HG03064 (cell line): ENCODE data around the gene FCHO2.

ENCODE experiments used
- ATAC-seq: cut with Tn5 transposase; IDR thresholded peaks from one replicate; pipeline ENCODE4 v1.9.1; 2021; ENCODE audit warnings: low read depth; ENCODE audit not compliant: unreplicated experiment

Gene FCHO2

DNA sequence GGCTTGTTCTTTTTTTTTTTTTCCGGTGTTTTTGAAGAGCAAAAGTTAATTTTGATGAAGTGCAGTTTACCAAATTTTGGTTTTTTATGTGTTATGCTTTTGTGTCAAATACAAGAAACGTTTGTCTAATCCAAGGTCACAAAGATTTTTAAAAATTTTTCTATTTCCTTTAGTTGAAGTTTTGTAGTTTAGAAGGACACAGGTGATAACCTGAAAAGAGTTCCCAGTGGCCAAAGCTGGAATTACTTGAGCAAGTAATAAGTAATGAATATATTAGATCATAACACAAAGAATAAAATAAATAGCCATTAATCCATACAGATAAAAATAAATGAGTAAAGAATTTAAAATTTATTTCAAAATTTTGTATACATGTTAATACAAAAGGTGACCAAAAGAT is 71.5 kb downstream of the FCHO2 start:
- ATAC-seq = no peak

DNA sequence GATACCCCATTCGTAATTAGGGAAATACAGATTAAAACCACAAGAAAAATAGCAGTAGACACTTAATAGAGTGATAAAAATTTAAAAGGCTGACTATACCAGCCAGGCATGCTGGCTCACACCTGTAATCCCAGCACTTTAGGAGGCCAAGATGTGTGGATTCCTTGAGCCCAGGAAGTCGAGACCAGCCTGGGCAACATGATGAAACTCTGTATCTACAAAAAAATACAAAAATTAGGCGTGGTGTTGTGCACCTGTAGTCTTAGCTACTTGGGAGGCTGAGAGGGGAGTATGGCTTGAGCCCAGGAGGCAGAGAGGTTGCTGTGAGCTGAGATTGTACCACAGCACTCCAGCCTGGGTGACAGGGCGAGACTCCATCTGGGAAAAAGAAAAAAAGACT is 72.0 kb downstream of the FCHO2 start:
- no peak for ATAC-seq

GRCh38 chr5:73028991-73029595 is 73.3 kb downstream of the FCHO2 start:
- no peak for ATAC-seq

DNA sequence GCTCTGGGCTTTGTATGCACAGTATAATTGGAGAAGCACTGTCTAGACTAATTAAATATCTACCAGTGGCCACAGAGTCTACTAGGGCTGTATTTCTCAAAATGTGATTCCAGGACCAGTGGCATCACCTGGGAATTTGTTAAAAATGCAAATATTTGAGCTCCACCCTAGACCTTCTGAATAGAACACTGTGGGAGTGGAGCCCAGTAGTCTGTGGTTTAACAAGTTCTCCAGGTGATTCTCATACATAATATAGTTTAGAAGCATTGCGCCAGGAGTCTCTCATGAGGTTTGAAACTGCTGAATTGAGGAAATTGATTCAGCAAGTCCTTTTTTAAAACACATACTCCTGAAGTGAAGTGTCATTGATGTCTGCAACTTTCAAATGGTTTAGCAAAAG is 74.7 kb downstream of the FCHO2 start:
- no peak for ATAC-seq

GRCh38 chr5:73030995-73031394 is 75.2 kb downstream of the FCHO2 start:
- ATAC-seq = no peak

DNA sequence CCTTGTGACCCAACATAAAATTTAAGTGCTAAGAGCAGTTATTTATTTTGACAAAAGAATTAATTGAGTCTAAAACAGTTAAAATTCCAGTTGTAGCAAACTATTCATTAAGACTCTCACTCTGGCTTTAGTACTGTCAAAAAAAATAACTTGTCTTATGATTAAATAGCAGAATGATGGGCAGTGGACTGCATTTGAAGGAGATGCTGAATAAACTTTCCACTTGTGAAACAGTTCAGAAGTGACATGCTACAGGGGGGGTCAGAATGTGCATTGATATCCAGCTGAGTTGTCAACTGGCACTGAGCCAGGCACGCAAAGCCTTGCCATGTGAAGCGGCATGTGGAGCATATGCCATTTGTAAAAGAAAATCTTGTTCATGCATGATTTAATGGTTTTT is 76.0 kb downstream of the FCHO2 start:
- ATAC-seq = no peak

DNA sequence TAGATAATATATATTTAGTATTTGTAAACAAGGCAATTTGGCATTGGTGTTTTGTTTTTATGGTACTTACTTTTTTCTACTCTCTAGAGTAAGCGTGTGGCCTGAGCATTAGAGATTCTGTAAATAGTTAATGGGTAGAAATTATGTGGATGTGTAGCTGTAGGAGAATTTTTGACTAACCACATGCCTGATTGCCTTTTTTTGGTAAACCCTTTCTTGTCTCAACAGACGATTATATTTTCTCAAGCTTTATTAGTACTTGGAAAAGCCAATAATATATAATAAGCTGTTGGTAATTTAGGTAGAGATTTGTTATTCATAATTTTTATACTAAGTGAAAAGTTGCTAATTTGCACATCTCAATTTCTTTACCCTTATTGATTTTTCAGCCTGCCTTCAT is 76.8 kb downstream of the FCHO2 start:
- ATAC-seq = no peak

- no peak for ATAC-seq
These were observed 81.7 kb downstream of the FCHO2 start for GRCh38 chr5:73037545-73037944.

- ATAC-seq = no peak
These were observed 83.2 kb downstream of the FCHO2 start for GRCh38 chr5:73039082-73039481.

GRCh38 chr5:73042993-73043392 is 87.2 kb downstream of the FCHO2 start:
- ATAC-seq = no peak

GRCh38 chr5:73044546-73044945 is 88.7 kb downstream of the FCHO2 start:
- no peak for ATAC-seq

DNA sequence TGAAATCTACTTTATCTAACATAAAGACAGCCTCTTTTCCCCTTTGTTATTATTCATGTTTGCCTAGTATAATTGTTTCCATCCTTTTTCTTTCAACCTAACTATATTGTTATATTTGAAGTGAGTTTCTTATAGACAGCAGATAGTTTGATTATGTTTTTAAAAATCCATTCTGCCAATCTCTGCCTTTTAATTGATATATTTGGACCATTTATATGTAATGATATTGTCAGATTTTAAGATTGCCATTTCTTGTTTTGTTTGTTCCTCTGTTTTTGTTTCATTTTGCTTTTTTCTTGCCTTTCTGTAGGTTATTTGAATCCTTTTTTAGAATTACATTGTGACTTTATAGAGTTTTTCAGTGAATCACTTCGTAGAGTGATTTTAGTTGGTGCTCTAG is 89.8 kb downstream of the FCHO2 start:
- ATAC-seq = no peak

DNA sequence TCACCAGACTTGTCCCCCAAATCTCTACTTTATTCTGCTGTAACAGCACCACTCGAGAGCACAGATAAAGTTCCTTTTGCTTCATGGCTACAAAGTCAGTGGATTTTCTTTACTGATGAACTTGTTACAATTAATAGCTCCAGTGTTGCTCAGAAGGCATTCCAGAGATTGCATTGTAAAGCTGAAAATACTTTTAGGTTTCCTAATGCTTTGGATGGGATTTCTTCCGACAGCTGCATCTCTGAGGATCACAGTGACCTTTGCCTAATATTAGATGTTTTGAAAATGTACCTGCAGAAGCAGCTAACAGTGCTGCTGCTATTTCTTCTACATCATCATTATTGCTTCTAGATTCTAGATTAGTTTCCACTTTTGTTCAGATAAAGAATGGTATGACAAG is 105.8 kb downstream of the FCHO2 start:
- ATAC-seq = no peak

GRCh38 chr5:73066466-73066865 is 110.6 kb downstream of the FCHO2 start:
- ATAC-seq = no peak

- no peak for ATAC-seq
These were observed 111.4 kb downstream of the FCHO2 start for GRCh38 chr5:73067213-73067612.

GRCh38 chr5:73081093-73081492 is 125.3 kb downstream of the FCHO2 start:
- ATAC-seq = no peak

DNA sequence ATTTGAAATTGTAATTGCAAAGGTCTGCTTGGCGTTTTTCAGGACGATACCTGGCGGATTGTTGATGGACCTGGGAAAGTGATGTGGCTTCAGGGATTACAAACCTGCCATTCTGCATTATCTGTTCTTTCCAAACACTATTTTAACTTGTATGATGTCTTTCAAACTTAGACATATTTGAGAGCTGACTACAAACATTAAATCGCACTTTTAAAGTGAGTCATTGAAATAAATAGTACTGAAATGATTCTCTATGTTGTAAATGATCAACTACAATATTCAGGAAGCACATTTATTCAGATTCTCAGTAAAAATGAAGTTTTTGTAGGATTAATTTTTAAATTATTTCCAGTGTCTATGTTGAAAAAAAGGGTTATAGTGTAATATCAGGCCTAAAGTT is 132.2 kb downstream of the FCHO2 start:
- ATAC-seq = no peak

DNA sequence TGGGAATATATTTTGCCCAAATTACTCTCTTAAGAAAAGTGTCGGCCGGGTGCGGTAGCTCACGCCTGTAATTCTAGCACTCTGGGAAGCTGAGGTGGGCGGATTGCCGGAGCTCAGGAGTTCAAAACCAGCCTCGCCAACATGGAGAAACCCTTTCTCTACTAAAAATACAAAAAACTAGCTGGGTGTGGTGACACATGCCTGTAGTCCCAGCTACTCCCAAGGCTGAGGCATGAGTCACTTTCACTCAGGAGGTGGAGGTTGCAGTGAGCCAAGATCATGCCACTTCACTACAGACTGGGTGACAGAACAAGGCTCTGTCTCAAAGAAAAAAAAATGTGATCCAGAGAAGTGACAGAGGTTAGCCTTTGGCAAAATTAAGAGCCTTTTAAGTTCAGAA is 138.1 kb downstream of the FCHO2 start:
- ATAC-seq = no peak

- ATAC-seq = no peak
These were observed 138.6 kb downstream of the FCHO2 start for GRCh38 chr5:73094415-73094814.

GRCh38 chr5:73095564-73096238 is 139.9 kb downstream of the FCHO2 start:
- ATAC-seq = no peak

DNA sequence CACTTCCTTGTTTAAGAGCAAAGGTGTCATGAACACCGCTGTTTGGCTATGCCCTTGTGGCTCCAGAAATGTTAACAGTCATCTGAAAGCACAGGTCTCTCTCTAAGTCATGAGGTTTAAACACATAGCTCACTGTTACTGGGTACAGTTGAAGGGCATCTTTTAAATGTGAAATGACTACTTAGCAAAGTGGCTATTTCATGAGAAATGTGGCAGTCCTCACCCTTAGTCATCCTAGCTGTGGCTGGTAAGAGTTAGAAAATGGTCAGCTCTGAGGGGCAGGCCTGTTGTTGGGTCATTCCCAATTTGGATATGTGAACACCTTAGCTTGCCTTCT is 140.4 kb downstream of the FCHO2 start:
- no peak for ATAC-seq

GRCh38 chr5:73097740-73098139 is 141.9 kb downstream of the FCHO2 start:
- no peak for ATAC-seq

DNA sequence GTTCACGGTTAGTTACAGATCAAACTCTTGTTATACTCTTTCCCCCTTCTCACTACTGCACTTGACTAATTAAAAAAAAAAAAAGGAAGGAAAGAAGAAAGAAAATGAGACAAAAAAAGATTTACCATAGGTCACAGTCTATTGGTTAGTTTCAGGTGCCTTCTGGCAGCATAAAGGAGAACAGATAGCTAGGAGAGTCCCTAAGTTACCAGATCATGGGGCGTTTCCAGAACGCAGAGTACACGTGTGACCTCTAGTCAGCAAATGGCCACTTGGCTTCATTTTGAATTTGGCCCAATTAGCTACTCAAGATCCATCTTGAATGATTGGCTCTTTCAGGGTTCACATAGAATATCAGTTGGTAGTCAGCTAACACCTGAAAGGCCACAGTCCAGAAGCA is 144.3 kb downstream of the FCHO2 start:
- no peak for ATAC-seq
